Lower lobe of right lung (tissue), 2 donors: ENCODE data around the gene SLC2A4RG. TPM values are rescaled to one million over a fixed set of nuclear protein-coding genes. Genes with fewer than 3 reads are reported as not detected.

Experiments used
- ATAC-seq, 2 donors: fragments of 200-7000 bp; cut with Tn5 transposase; one replicate each; pipeline ENCODE4 v1.9.1; 2020 to 2022; ENCODE audit warnings: mild to moderate bottlenecking in 2 of 2, moderate library complexity in 2 of 2
- DNase-seq: peaks from one replicate; pipeline ENCODE4 v3.0.0-alpha.2; 2020
- H3K27ac ChIP-seq: fragments of 200-600 bp; one replicate; pipeline ENCODE4 v1.8.0; 2022
- H3K27me3 ChIP-seq: fragments of 200-600 bp; one replicate; pipeline ENCODE4 v1.8.0; 2022; ENCODE audit warnings: low read depth
- H3K36me3 ChIP-seq: fragments of 200-600 bp; one replicate; pipeline ENCODE4 v1.8.0; 2022; ENCODE audit warnings: mild to moderate bottlenecking
- H3K4me1 ChIP-seq: fragments of 200-600 bp; one replicate; pipeline ENCODE4 v1.8.0; 2022
- H3K4me3 ChIP-seq: fragments of 200-600 bp; one replicate; pipeline ENCODE4 v1.8.0; 2022; ENCODE audit warnings: mild to moderate bottlenecking
- H3K9me3 ChIP-seq: fragments of 200-600 bp; one replicate; pipeline ENCODE4 v1.8.0; 2022
- intact Hi-C: fragments of 100-400 bp; cut with DNase I; formaldehyde crosslinking; loops from one replicate; pipeline ENCODE4 v1.11.0; 2022
- total RNA-seq: library from RNA; stranded (reverse); fragmentation: NEBNext Ultra II Directional; extraction: Animal tissue kit (Norgen Biotek cat#: 25700); gene quantifications from one replicate; pipeline ENCODE4 v1.2.1, GENCODE V29; 2021
- TF ChIP-seq, protein P1 (sequence below): fragments of 200-600 bp; IDR thresholded peaks from one replicate; pipeline ENCODE4 v1.8.0; 2022; ENCODE audit warnings: antibody characterized with exemption, mild to moderate bottlenecking
- donor health status: DM: no; HTN: yes; CAD: no; lungs with severe emphysema.

Gene SLC2A4RG
- total RNA-seq, 1 donor from 2014 or later = 50.5 TPM

DNA sequence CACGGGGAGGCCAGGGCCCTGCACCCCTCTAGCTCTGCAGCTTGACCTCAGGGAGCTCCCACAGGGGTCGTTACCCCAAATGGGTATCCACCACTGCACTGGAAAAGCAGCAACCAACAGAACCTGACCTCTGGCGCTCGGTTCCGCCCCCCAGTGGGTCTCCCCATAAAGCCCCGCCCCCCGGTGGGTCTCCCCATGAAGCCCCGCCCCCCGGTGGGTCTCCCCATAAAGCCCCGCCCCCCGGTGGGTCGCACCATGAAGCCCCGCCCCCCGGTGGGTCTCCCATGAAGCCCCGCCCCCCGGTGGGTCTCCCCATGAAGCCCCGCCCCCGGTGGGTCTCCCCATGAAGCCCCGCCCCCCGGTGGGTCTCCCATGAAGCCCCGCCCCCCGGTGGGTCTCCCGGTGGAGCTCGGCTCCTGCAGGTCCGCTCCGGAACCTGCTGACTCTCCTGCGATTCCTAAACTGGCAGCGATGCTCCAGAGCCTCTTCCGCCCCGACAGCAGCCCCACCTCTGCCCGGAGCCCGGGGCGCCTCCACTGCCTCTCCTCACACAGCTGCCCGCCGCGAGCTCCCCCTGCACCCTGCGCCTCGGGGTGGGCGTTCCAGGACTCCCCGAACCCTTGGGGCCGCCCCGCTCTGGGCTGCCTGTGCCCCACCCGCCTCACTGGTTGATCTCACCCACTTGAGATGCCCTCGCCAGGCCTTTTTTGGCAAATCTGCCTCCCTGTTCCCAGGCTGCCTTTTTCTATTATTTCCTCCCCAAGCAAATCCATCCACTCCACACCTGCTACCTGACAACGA, 12.1 kb downstream of the SLC2A4RG start:
- no peak for DNase-seq
- intact Hi-C loops = no loop called here

DNA sequence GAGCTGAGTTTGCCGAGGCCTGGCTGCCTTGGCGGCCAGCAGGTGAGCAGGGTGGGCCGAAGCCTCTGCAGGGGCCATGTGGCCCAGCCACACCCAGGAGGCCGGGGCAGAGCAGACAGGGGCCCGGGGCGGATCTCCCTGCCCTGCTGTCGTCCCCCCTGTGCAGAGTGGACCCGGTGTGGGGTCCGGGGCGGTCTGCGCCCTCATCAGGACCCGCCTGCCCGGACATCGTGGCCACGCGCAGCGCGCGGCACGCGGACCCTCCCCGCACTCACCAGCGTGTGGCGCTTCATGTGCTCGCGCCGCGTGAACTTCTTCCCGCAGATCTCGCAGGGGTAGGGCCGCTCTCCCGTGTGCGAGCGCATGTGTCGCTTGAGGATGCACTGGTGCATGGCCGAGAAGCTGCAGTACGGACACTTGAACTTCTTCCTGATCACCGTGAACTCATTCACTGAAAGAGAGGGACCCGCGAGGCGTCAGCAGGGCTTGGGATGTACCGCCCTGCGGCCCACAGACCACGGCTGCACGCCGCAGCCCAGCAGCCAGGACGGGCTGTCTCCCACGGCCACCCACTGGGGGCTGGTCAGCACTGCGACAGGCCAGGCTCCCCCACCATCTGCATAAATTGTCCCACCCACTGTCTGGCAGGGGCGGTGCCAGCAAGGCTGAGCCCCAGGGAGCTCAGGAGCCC, 13.0 kb downstream of the SLC2A4RG start:
- DNase-seq (no peak), ATAC-seq (peak in 1 of 2 donors; percentile 8)
- TF ChIP-seq, protein P1, sequence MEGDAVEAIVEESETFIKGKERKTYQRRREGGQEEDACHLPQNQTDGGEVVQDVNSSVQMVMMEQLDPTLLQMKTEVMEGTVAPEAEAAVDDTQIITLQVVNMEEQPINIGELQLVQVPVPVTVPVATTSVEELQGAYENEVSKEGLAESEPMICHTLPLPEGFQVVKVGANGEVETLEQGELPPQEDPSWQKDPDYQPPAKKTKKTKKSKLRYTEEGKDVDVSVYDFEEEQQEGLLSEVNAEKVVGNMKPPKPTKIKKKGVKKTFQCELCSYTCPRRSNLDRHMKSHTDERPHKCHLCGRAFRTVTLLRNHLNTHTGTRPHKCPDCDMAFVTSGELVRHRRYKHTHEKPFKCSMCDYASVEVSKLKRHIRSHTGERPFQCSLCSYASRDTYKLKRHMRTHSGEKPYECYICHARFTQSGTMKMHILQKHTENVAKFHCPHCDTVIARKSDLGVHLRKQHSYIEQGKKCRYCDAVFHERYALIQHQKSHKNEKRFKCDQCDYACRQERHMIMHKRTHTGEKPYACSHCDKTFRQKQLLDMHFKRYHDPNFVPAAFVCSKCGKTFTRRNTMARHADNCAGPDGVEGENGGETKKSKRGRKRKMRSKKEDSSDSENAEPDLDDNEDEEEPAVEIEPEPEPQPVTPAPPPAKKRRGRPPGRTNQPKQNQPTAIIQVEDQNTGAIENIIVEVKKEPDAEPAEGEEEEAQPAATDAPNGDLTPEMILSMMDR = no peak
- H3K27me3 ChIP-seq = no peaks in the 10 kb centered on the region
- no peak overlapping the region for H3K27ac ChIP-seq
- intact Hi-C loops = no loop called here
- H3K4me3 ChIP-seq = no peak overlapping the region
- H3K36me3 ChIP-seq = peaks cover 5% of the 10 kb centered on the region
- no peaks in the 10 kb centered on the region for H3K4me1 ChIP-seq
- H3K9me3 ChIP-seq = no peaks in the 10 kb centered on the region

More for the DNA sequence above, 12.1 kb downstream of the SLC2A4RG start:
- Histone ChIP-seq H3K4me1 (no peaks in the 10 kb centered on the region), H3K27me3 (no peaks in the 10 kb centered on the region), H3K27ac (no peak overlapping the region), H3K9me3 (no peaks in the 10 kb centered on the region), H3K36me3 (peaks cover 5% of the 10 kb centered on the region), H3K4me3 (no peak overlapping the region)
- TF ChIP-seq, protein P1 = no peak
- peak; percentile 2 to 23 for ATAC-seq

DNA sequence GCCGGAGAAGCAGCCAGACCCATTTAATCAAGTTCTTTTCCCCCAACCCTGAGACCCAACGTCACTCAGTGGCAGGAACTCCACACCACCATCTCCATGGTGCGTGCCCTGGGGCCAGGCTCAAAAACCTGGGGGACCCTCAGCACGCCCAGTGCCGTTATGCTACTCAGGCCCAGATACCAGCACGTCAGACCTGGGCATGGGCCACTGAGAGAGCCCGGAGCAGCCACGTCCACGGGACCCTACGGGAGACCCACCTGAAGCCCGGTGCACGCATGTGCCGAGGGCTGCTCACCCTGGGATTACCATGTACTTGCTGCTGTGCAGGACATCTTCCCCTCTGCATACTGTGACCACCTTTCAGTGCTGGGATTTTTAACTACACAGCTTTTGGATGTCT, 13.8 kb downstream of the SLC2A4RG start:
- DNase-seq (no peak), ATAC-seq (no peak)
- Histone ChIP-seq H3K36me3 (peaks cover 5% of the 10 kb centered on the region), H3K4me1 (no peaks in the 10 kb centered on the region), H3K27ac (no peak overlapping the region), H3K4me3 (no peak overlapping the region), H3K9me3 (no peaks in the 10 kb centered on the region), H3K27me3 (no peaks in the 10 kb centered on the region)
- intact Hi-C loops = no loop called here
- TF ChIP-seq, protein P1 = no peak

DNA sequence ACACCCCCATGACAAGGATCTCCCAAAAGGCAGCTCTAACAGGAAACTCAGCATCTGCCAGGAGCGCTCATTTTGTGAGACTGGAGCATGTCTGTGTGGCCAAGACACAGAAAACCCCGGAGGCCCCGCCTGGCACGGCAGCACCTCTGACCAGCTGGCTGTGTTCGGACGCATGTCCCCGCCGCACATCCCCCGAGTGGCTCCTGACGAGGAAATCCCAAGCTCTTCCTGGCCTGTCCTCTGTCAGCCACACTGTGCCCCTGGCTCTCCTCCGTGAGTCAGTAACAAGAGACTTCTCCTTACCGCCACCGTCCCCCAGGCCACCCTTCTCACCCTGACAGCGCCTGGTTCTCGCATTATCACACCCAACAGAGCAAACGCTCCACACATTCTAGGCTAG, 14.4 kb downstream of the SLC2A4RG start:
- H3K27ac ChIP-seq = no peak overlapping the region
- DNase-seq (no peak), ATAC-seq (no peak)
- no peaks in the 10 kb centered on the region for H3K27me3 ChIP-seq
- TF ChIP-seq, protein P1 = no peak
- intact Hi-C loops = no loop called here
- H3K36me3 ChIP-seq = peaks cover 5% of the 10 kb centered on the region
- H3K4me3 ChIP-seq = no peak overlapping the region
- no peaks in the 10 kb centered on the region for H3K4me1 ChIP-seq
- H3K9me3 ChIP-seq = no peaks in the 10 kb centered on the region

DNA sequence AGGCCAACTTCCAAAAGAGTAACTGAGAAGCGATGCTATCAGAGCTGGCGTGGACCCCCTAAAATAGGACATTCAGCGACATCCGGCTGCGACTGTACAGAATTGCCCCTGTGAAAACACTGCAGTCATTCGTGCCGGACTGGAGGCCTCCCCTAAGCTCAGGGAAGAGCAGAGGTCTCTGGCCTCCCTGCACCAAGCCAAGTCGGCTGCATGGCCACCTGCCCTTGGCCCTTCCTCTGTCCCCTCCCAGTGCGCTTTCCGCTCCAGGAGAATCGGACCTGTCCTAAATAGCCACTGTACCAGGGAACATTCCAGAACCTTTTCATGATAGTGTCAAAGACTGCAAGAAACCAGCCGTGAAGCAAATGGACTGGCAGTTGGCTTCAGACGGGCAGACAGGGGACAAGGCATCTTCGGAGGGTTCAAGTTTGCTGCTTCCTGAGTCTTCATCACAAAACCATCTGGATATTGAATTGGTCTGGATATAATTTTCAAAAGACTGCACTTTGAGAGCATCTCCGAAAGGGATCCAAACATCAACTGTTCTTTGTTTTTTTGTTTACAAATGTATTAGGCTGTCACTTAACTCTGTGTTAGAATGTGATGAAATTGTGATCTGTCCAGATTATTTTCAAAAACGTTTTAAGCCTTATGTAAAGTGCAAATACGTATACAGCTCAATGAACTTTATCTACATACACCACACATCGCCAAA, 16.5 kb downstream of the SLC2A4RG start:
- Histone ChIP-seq H3K4me1 (no peaks in the 10 kb centered on the region), H3K4me3 (no peak overlapping the region), H3K9me3 (no peaks in the 10 kb centered on the region), H3K27ac (no peak overlapping the region), H3K27me3 (no peaks in the 10 kb centered on the region), H3K36me3 (peaks cover 5% of the 10 kb centered on the region)
- TF ChIP-seq, protein P1 = no peak
- ATAC-seq (no peak), DNase-seq (no peak)
- intact Hi-C loops = no loop called here
